SKM-1 treated with dmso at 0.1 percent for 144 hours (cell line): ENCODE results near the gene PRSS21.

Experiments used
- DNase-seq: peaks from one replicate; lab custom pipeline; 2025; ENCODE audit not compliant: unreplicated experiment; lab: John Stamatoyannopoulos, UW

The PRSS21 gene

GRCh38 chr16:2779978-2780898, 36.8 kb upstream of the PRSS21 start:
- no peak for DNase-seq

GRCh38 chr16:2782583-2783351, 34.3 kb upstream of the PRSS21 start:
- DNase-seq, result no peak

GRCh38 chr16:2783581-2784357, 33.3 kb upstream of the PRSS21 start:
- DNase-seq, result no peak

DNA sequence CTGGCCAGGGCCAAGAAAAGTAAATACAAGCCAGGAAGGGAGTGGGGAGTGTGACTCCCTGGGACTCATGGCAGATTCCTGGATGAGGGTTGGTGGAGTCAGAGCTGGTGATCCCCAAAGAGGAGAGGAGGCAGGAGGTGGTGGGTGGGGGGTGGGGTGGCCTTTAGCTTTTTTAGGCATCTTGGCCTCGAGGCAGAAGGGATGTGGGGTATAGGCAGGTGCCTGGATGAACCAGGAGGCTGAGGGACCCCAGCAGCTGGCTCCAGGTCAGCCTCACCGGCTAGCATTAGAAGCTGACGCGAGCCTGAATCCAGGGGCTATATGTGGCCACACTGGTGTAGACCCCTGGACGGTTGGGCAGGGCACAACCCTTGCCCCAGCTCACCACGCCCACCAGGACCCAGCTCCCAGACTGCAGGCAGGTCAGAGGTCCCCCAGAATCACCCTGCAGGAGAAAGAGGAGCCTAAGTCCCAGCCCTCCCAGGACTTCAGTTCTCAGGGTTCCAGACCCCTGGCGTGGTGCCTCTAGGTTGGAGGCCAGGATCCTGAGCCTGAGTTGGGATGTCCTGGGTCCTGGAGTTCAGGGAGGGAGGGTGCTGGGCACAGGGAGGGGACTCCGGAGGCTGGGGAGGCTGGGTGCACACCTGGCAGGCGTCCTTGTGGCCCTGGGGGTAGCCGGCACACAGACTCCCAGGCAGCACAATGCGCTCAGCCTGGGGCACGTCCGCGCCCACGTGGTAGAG, 32.5 kb upstream of the PRSS21 start:
- no peak for DNase-seq

GRCh38 chr16:2785101-2785991, 31.7 kb upstream of the PRSS21 start:
- DNase-seq, result no peak

GRCh38 chr16:2786061-2786825, 30.8 kb upstream of the PRSS21 start:
- DNase-seq, result no peak

DNA sequence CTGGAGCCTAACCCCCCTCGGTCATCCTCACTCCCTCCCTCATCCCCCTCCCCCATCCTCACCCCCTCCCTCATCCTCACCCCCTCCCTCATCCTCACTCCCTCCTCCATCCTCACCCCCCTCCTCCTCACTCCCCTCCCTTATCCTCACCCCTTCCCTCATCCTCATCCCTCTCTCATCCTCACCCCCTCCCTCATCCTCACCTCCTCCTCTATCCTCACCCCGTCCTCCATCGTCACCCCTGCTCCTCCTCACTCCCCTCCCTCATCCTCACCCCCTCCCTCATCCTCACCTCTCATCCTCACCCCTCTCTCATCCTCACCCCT, 30.2 kb upstream of the PRSS21 start:
- DNase-seq, result no peak

DNA sequence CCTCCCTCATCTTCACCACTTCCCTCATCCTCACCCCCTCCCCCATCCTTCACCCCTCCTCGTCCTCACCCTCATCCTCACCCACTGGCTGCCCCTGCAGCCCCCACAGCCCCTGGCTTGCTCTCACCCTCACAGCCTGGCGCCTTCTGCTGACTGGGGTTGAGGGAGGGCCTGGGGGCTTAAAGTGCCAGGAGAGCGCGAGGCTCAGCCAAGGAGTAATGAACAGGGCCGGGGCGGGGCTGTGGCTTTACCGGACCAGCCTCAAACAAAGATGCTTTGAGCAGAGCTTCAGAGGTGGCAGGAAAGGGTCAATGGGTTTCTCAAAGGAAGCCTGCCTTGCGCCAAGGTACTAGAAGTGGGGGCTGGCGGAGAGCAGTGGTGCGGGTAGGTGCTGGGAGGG, 29.6 kb upstream of the PRSS21 start, which contains the start of gene PRSS33:
PRSS33 (minus strand) TSS at position 155 of the 400 bp plus-strand sequence. CDS start 1,013 bp downstream, outside the sequence.
- no peak for DNase-seq

DNA sequence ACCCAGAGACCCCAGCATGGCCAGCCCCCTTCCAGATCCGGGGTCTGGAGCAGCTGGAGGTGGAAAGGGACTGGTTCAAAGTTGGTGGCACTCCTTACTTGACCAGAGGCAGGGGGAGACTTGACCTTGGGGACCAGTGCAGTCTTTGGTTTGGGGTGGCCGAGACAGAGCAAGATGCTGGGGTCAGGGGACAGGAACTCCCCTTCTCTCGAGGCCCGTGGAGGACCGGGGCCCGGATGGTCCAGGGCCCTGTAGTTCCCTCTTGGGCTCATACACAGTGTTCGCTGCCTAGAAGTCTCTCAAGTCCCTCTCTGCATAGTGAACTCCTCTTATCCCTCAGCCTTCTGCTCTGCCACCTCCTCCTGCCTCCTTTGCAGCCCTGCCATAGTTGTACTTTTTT, 29.1 kb upstream of the PRSS21 start:
- no peak for DNase-seq

DNA sequence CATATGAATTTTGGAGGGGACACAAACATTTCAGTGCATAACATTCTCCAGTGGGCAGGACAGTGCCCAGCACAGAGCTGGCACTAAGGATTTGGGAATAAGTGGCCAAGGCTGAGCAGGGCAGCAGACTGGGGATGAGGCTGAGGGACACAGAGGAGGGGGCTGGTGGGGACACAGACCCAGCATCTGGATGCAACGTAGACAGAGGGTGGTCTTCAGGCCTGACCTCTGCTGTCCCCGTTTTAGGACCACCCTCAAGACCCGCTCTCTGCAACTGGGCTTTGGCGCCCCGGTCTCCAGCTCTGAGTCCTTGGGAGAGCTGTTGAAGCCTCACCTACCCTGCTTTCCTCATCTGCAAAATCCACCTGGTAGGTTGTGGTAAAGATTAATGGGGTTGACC, 26.4 kb upstream of the PRSS21 start:
- no peak for DNase-seq

DNA sequence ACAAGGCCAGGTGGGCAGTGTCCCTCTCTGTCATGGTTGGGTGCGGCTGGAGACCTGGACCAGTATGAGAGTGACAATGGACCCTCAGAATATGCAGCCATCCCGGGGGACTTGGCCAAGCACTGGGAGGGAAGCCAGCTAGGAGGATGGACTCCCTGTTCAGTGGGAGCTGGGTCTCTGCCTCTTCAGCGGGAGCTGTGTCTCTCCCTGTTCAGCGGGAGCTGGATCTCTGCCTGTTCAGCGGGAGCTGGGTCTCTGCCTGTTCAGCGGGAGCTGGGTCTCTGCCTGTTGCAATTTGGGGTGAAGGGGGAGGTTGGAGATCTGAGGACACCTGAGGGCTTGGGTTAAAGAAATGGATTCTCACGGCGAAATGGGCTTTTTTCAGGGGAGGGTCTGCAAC, 25.9 kb upstream of the PRSS21 start:
- no peak for DNase-seq

DNA sequence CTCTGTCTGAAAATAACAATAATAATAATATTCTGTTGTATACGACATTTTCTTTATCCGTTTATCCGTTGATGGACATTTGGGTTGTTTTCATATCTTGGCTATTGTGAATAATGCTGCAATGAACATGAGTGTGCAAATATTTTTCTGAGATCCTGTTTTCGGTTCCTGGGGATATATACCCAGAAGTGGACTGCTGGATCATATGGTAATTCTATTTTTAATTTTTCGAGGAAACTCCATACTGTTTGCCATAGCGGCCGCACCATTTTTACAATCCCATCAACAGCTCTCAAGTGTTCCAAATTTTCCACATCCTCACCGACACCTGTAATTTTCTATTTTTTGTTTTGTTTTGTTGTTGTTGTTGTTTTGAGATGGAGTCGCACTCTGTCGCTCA, 24.1 kb upstream of the PRSS21 start:
- no peak for DNase-seq

- peak; percentile 67 for DNase-seq
Measured at GRCh38 chr16:2795395-2796143, 21.5 kb upstream of the PRSS21 start.

DNA sequence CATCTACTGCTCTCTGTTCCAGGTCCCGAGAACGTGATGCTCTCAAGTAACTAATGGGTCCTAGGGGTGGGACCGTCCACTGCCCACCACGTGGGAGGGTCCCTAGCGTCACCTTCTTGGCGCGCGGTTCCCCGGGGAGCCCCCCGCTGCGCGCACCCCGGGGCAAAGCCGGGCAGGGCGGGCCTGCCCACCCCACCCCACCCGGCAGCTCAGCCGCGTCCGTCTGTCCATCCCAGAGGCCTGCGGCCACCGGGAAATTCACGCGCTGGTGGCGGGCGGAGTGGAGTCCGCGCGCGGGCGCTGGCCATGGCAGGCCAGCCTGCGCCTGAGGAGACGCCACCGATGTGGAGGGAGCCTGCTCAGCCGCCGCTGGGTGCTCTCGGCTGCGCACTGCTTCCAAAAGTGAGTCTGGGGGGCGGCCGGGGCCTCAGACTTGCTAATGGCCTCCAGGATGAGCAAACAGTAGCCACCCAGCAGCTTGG, 18.3 kb upstream of the PRSS21 start:
- DNase-seq, result no peak

DNA sequence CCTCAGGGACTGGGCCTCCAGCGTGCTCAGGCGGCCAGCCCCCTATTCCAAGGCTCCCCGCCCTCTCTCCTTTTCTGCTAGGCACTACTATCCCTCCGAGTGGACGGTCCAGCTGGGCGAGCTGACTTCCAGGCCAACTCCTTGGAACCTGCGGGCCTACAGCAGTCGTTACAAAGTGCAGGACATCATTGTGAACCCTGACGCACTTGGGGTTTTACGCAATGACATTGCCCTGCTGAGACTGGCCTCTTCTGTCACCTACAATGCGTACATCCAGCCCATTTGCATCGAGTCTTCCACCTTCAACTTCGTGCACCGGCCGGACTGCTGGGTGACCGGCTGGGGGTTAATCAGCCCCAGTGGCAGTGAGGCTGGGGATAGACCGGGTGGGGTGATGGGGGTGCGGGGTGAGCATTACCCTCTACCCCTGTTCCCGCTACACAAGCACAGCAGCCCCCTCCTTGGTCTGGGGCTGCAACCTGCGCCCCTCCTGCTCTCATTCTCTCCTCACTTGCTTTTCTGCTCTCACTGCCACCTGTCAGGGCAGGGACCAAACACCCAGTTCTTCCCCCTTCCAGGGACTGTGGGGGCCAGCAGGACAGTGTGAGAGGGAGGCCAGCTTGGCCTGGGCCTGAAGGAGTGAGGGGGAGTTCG, 17.7 kb upstream of the PRSS21 start:
- no peak for DNase-seq

DNA sequence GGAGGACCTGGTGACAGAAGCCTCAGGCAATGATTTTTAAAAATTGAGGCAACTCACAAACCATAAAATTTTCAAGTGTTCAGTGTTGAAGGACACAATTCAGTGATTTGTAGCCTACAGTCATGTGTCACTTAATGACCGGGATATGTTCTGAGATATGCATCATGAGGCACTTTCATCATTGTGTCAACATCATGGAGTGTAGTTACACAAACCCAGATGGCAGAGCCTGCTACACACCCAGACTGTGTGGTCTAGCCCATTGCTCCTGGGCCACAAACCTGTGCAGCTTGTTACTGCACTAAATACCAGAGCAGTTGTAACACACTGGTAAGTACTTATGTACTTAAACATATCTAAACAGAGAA, 17.2 kb upstream of the PRSS21 start:
- no peak for DNase-seq

DNA sequence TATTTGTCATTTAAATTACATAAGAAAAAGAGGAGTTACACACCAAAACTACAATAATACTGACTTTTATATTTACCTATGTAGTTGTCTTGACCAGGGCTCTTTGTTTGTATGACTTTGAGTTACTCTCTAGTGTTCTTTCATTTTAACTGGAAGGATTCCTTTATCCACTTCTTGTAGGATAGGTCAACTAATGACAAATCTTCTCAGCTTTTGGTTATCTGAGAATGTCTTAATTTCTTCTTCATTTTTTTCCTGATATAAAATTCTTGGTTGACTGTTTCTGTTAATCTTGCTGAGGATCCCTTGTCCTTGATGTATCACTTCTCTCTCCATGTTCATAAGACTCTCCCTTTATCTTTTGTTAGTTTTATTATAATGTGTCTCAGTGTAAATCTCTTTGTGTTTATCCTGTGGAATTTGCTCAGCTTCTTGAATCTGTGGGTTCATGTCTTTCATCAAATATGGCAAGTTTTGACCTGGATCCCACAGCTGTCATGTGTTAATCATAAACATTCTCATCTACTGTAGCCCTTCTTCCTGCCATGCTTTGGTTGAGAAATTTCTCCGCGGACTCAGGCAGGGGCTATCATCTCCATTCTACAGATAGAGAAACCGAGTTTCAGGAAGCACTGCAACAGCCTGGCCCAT, 13.4 kb upstream of the PRSS21 start:
- no peak for DNase-seq
